Body of pancreas (tissue), 4 donors: ENCODE data around the gene CNGA3. TPM values are rescaled to one million over a fixed set of nuclear protein-coding genes. Genes with fewer than 3 reads are reported as not detected.
A peak's percentile ranks its signal among the peaks of the same experiment; 100 is the strongest.
"Not testable (repeated sequence)": the region's sequence is repeated elsewhere in the genome, so short reads cannot be mapped to it uniquely, and the experiment has no call there.

Source experiments
- ATAC-seq: fragments of 150-250 bp; one replicate; pipeline ENCODE4 v1.9.1; 2016
- DNase-seq, 4 donors: peaks; one replicate each; pipeline ENCODE4 v3.0.0-alpha.2; 2019
- H3K27ac ChIP-seq, 4 donors: fragments of 200-600 bp; sonication (generic); 1 replicate in 3 of 4; 2 replicates in 1 of 4; pipeline versions ENCODE4 v1.5.1 to v1.6.1; 2016 to 2019; ENCODE audit warnings: mild to moderate bottlenecking in 1 of 4, mixed read lengths in 1 of 4, moderate library complexity in 1 of 4
- H3K27me3 ChIP-seq, 2 donors: fragments of 200-600 bp; sonication (generic); one replicate each; pipeline ENCODE4 v1.6.0; 2016; ENCODE audit warnings: mild to moderate bottlenecking in 1 of 2
- H3K36me3 ChIP-seq, 2 donors: fragments of 200-600 bp; sonication (generic); replicated peaks in 1 of 2; 2 replicates each; pipeline ENCODE4 v1.5.1; 2016; ENCODE audit warnings: low read depth in 2 of 2; ENCODE audit not compliant: insufficient read depth in 1 of 2
- H3K4me1 ChIP-seq: fragments of 200-600 bp; sonication (generic); one replicate; pipeline ENCODE4 v1.6.0; 2016
- H3K4me3 ChIP-seq, 2 donors: fragments of 200-600 bp; sonication (generic); 1 replicate in 1 of 2; 2 replicates in 1 of 2; pipeline ENCODE4 v1.5.1; 2016 to 2019
- H3K9me3 ChIP-seq, 3 donors: fragments of 200-600 bp; sonication (generic); 1 replicate in 2 of 3; 2 replicates in 1 of 3; pipeline ENCODE4 v1.5.1; 2016
- CTCF ChIP-seq, 7 experiments: fragments of 450-650 bp in 4 of 7; fragments of 200-600 bp in 3 of 7; sonication (generic) in 3 of 7; IDR thresholded peaks; one replicate each; pipeline ENCODE4 v1.5.1; 2016 to 2019; ENCODE audit warnings: antibody characterized with exemption in 7 of 7
- POLR2A ChIP-seq, 3 donors: fragments of 450-650 bp; IDR thresholded peaks; one replicate each; pipeline ENCODE4 v1.6.1; 2016; ENCODE audit warnings: antibody characterized with exemption in 3 of 3, mild to moderate bottlenecking in 2 of 3
- WGBS, 2 donors: methylation state at CpG; one replicate each; pipeline ENCODE4 v1.1.5; 2017; 5-methylcytosine and 5-hydroxymethylcytosine counted together
- intact Hi-C: fragments of 100-400 bp; cut with DNase I; formaldehyde crosslinking; loops from one replicate; pipeline ENCODE4 v1.15.1; 2023
- total RNA-seq, 2 donors: library from RNA; depleted of rRNA; stranded (reverse); fragments of >200 nt; gene quantifications; one replicate each; pipeline ENCODE4 v1.1.0, GENCODE V29; 2016

The CNGA3 gene
- total RNA-seq, 2 donors from 2014 or later, result 1.3 TPM; not detected in 1

GRCh38 chr2:98300141-98300874 is 45.9 kb upstream of the CNGA3 start:
- H3K4me1 ChIP-seq, result peaks cover 8% of the 10 kb centered on the region
- DNase-seq (no peak), ATAC-seq (no peak)
- H3K36me3 ChIP-seq, result no peaks in the 10 kb centered on the region
- H3K27ac ChIP-seq, result no peak overlapping the region
- no peaks in the 10 kb centered on the region for H3K9me3 ChIP-seq
- no peak overlapping the region for H3K4me3 ChIP-seq
- TF ChIP-seq POLR2A (IDR thresholded peaks at IDR 0.05), result no peak
- no peak for TF ChIP-seq CTCF (IDR thresholded peaks at IDR 0.05)
- 83% methylated on average over 10 to 12 of the region's 12 CpGs for WGBS, 2 donors
- intact Hi-C loops, result no loop called here
- no peaks in the 10 kb centered on the region for H3K27me3 ChIP-seq

- 39 to 43% methylated on average over 5 of the region's 5 CpGs for WGBS, 2 donors
- no peaks in the 10 kb centered on the region for H3K9me3 ChIP-seq
- H3K4me1 ChIP-seq, result peaks cover under 1% of the 10 kb centered on the region
- no peaks in the 10 kb centered on the region for H3K36me3 ChIP-seq
- ATAC-seq (no peak), DNase-seq (no peak)
- H3K27ac ChIP-seq, result no peak overlapping the region
- TF ChIP-seq CTCF (IDR thresholded peaks at IDR 0.05), result no peak
- no peak for TF ChIP-seq POLR2A (IDR thresholded peaks at IDR 0.05)
- intact Hi-C loops, result no loop called here
- no peak overlapping the region for H3K4me3 ChIP-seq
- H3K27me3 ChIP-seq, result no peaks in the 10 kb centered on the region
These were observed 44.8 kb upstream of the CNGA3 start for GRCh38 chr2:98301469-98301868.

- H3K9me3 ChIP-seq, H3K4me1 ChIP-seq, ATAC-seq, H3K27me3 ChIP-seq, H3K4me3 ChIP-seq, H3K36me3 ChIP-seq, intact Hi-C loops: not testable (repeated sequence)
- peak in 3 of 4 donors; percentile 24 to 37 (median 25) for DNase-seq
- WGBS, 2 donors, result 41 to 42% methylated on average over 9 of the region's 9 CpGs
- H3K27ac ChIP-seq, result peak overlapping the region in 1 of 4 donors; percentile 34
These were observed 39.0 kb upstream of the CNGA3 start for GRCh38 chr2:98307131-98307696.

- 70 to 74% methylated on average over 8 of the region's 8 CpGs for WGBS, 2 donors
- H3K4me3 ChIP-seq, result no peak overlapping the region
- no peak for TF ChIP-seq CTCF (IDR thresholded peaks at IDR 0.05)
- TF ChIP-seq POLR2A (IDR thresholded peaks at IDR 0.05), result no peak
- DNase-seq, result no peak
- H3K27me3 ChIP-seq, result no peaks in the 10 kb centered on the region
- no peak overlapping the region for H3K27ac ChIP-seq
- H3K36me3 ChIP-seq, result no peaks in the 10 kb centered on the region
- intact Hi-C loops, result no loop called here
- H3K4me1 ChIP-seq, result no peaks in the 10 kb centered on the region
- no peak for ATAC-seq
- no peaks in the 10 kb centered on the region for H3K9me3 ChIP-seq
These were observed 38.2 kb upstream of the CNGA3 start for GRCh38 chr2:98308068-98308467.

- WGBS, 2 donors, result 86 to 93% methylated on average over 4 of the region's 4 CpGs
- H3K4me1 ChIP-seq, result no peaks in the 10 kb centered on the region
- H3K27me3 ChIP-seq, result no peaks in the 10 kb centered on the region
- no peak overlapping the region for H3K4me3 ChIP-seq
- no peak for ATAC-seq
- no peaks in the 10 kb centered on the region for H3K9me3 ChIP-seq
- no peak for DNase-seq
- no peak overlapping the region for H3K27ac ChIP-seq
- TF ChIP-seq CTCF (IDR thresholded peaks at IDR 0.05), result no peak
- no peak for TF ChIP-seq POLR2A (IDR thresholded peaks at IDR 0.05)
- intact Hi-C loops, result no loop called here
- no peaks in the 10 kb centered on the region for H3K36me3 ChIP-seq
These were observed 37.7 kb upstream of the CNGA3 start for GRCh38 chr2:98308532-98308931.
